ENCODE measurements around the gene USH1G.
"Not testable (repeated sequence)": the region's sequence is repeated elsewhere in the genome, so short reads cannot be mapped to it uniquely, and the experiment has no call there.

USH1G gene

GRCh38 chr17:74922694-74923537, at the start of gene USH1G:
USH1G (minus strand) TSS chr17:74923255; CDS start chr17:74923073, 182 bp downstream.
- DNase-seq = no peak

- DNase-seq = peak; percentile 16
Observed at GRCh38 chr17:74972107-74972972, 49.3 kb upstream of the USH1G start, which contains the start of gene HID1. HID1 (minus strand) TSS chr17:74972759; CDS start chr17:74972656, 103 bp downstream.

- DNase-seq = no peak
Observed at GRCh38 chr17:74971842-74972106, 48.7 kb upstream of the USH1G start.

- DNase-seq = no peak
Observed at GRCh38 chr17:74971069-74971841, 48.2 kb upstream of the USH1G start.

- no peak for DNase-seq
Observed at GRCh38 chr17:74970395-74970794, 47.3 kb upstream of the USH1G start.

- not testable (repeated sequence) for DNase-seq
Observed at GRCh38 chr17:74969501-74969900, 46.4 kb upstream of the USH1G start.

- DNase-seq = no peak
Observed at GRCh38 chr17:74968361-74968780, 45.3 kb upstream of the USH1G start.

- no peak for DNase-seq
Observed at GRCh38 chr17:74964988-74965622, 42.0 kb upstream of the USH1G start.

- no peak for DNase-seq
Observed at GRCh38 chr17:74964246-74964761, 41.2 kb upstream of the USH1G start.

- DNase-seq = no peak
Observed at GRCh38 chr17:74963656-74964055, 40.6 kb upstream of the USH1G start.

- no peak for DNase-seq
Observed at GRCh38 chr17:74962622-74963394, 39.8 kb upstream of the USH1G start.

GRCh38 chr17:74961657-74962350, 38.7 kb upstream of the USH1G start:
- DNase-seq = peak; percentile 44

- DNase-seq = no peak
Observed at GRCh38 chr17:74960570-74961342, 37.7 kb upstream of the USH1G start.

- no peak for DNase-seq
Observed at GRCh38 chr17:74959826-74960515, 36.9 kb upstream of the USH1G start.

GRCh38 chr17:74957935-74958740, 35.1 kb upstream of the USH1G start:
- DNase-seq = peak; percentile 6

- DNase-seq = no peak
Observed at GRCh38 chr17:74956093-74956492, 33.0 kb upstream of the USH1G start.

GRCh38 chr17:74954665-74955421, 31.8 kb upstream of the USH1G start:
- no peak for DNase-seq

GRCh38 chr17:74954115-74954514, 31.1 kb upstream of the USH1G start:
- no peak for DNase-seq

All from DMS79 treated with DMSO at 0.1 percent for 48 hours (cell line).